Neural progenitor cell (in vitro differentiated cells): ENCODE data around the gene STX19. TPM values are rescaled to one million over a fixed set of nuclear protein-coding genes. Genes with fewer than 3 reads are reported as not detected.
A peak's percentile ranks its signal among the peaks of the same experiment; 100 is the strongest.

Source experiments
- DNase-seq: peaks from one replicate; pipeline ENCODE4 v3.0.0-alpha.2; 2016; ENCODE audit warnings: low spot score
- H2AFZ ChIP-seq: fragments of 200-600 bp; sonication (generic); replicated peaks from 2 replicates; pipeline ENCODE4 v1.6.1; 2016; ENCODE audit warnings: antibody characterized with exemption
- H3F3A ChIP-seq: fragments of 200-600 bp; sonication (generic); 2 replicates; pipeline ENCODE4 v1.6.1; 2016; ENCODE audit warnings: antibody characterized with exemption, low read depth
- H3K27ac ChIP-seq: fragments of 200-600 bp; sonication (generic); 2 replicates; pipeline ENCODE4 v1.5.1; 2016; ENCODE audit warnings: mild to moderate bottlenecking
- H3K27me3 ChIP-seq: fragments of 200-600 bp; sonication (generic); 2 replicates; pipeline ENCODE4 v1.6.1; 2016; ENCODE audit warnings: mild to moderate bottlenecking, moderate library complexity
- H3K36me3 ChIP-seq: fragments of 200-600 bp; sonication (generic); 2 replicates; pipeline ENCODE4 v1.5.1; 2016
- H3K4me1 ChIP-seq: fragments of 200-600 bp; sonication (generic); 2 replicates; pipeline ENCODE4 v1.6.1; 2016; ENCODE audit warnings: mixed run types
- H3K4me2 ChIP-seq: fragments of 200-600 bp; sonication (generic); 2 replicates; pipeline ENCODE4 v1.6.1; 2016
- H3K4me3 ChIP-seq: fragments of 200-600 bp; sonication (generic); 2 replicates; pipeline ENCODE4 v1.5.1; 2016
- H3K79me2 ChIP-seq: fragments of 200-600 bp; sonication (generic); 2 replicates; pipeline ENCODE4 v1.6.1; 2016; ENCODE audit warnings: low read depth
- H3K9ac ChIP-seq: fragments of 200-600 bp; sonication (generic); 2 replicates; pipeline ENCODE4 v1.6.1; 2016
- H3K9me3 ChIP-seq: fragments of 200-600 bp; sonication (generic); 2 replicates; pipeline ENCODE4 v1.5.1; 2016; ENCODE audit warnings: low read depth
- H4K20me1 ChIP-seq: fragments of 200-600 bp; sonication (generic); 2 replicates; pipeline ENCODE4 v1.6.1; 2016; ENCODE audit warnings: low read depth
- H3K27ac Mint-ChIP-seq: 3 replicates; pipeline ENCODE4 v1.8.0; 2021; ENCODE audit warnings: mixed read lengths
- H3K27me3 Mint-ChIP-seq: 2 replicates; pipeline ENCODE4 v1.8.0; 2022; ENCODE audit warnings: low read depth, mild to moderate bottlenecking, inconsistent platforms, moderate library complexity, mixed read lengths; ENCODE audit not compliant: insufficient read depth
- H3K36me3 Mint-ChIP-seq: 3 replicates; pipeline ENCODE4 v1.8.0; 2021; ENCODE audit warnings: mixed read lengths
- H3K4me1 Mint-ChIP-seq: 3 replicates; pipeline ENCODE4 v1.8.0; 2021; ENCODE audit warnings: mixed read lengths
- H3K4me3 Mint-ChIP-seq: 3 replicates; pipeline ENCODE4 v1.8.0; 2021; ENCODE audit warnings: mild to moderate bottlenecking, moderate library complexity, mixed read lengths
- H3K9me3 Mint-ChIP-seq: 3 replicates; pipeline ENCODE4 v1.8.0; 2020; ENCODE audit warnings: mixed read lengths
- CTCF ChIP-seq: fragments of 200-600 bp; sonication (generic); IDR thresholded peaks from 2 replicates; pipeline ENCODE4 v1.5.1; 2017; ENCODE audit warnings: antibody characterized with exemption, mild to moderate bottlenecking
- EZH2 ChIP-seq: fragments of 200-600 bp; sonication (generic); IDR thresholded peaks from 2 replicates; pipeline ENCODE4 v1.6.1; 2017; ENCODE audit warnings: antibody characterized with exemption, mild to moderate bottlenecking, moderate library complexity
- EZH2phosphoT487 ChIP-seq: fragments of 200-600 bp; sonication (generic); IDR thresholded peaks from 2 replicates; pipeline ENCODE4 v1.6.1; 2017; ENCODE audit warnings: antibody characterized with exemption
- total RNA-seq: library from RNA; depleted of rRNA; stranded (reverse); fragments of >200 nt; gene quantifications from 2 replicates; pipeline ENCODE4 v1.2.3, GENCODE V29; 2015; ENCODE audit warnings: low replicate concordance

The STX19 gene
- total RNA-seq, 1 donor from 2014 or later = not detected

- Histone ChIP-seq H3K9ac (no peak overlapping the region), H3K4me1 (no peaks in the 10 kb centered on the region), H3K79me2 (no peaks in the 10 kb centered on the region), H2AFZ (no peak overlapping the region), H4K20me1 (no peaks in the 10 kb centered on the region), H3K9me3 (peaks cover 3% of the 10 kb centered on the region), H3F3A (peaks cover 8% of the 10 kb centered on the region), H3K36me3 (peaks cover 14% of the 10 kb centered on the region), H3K27me3 (no peaks in the 10 kb centered on the region), H3K27ac (no peak overlapping the region), H3K4me3 (no peak overlapping the region), H3K4me2 (no peak overlapping the region)
- no peak for DNase-seq
- peaks cover 21% of the 10 kb centered on the region for H3K36me3 Mint-ChIP-seq
- TF ChIP-seq CTCF = no peak
- no peak for TF ChIP-seq EZH2phosphoT487
- no peak for TF ChIP-seq EZH2
- no peaks in the 10 kb centered on the region for H3K27me3 Mint-ChIP-seq
- peaks cover 15% of the 10 kb centered on the region for H3K9me3 Mint-ChIP-seq
- H3K4me3 Mint-ChIP-seq = no peak overlapping the region
- no peaks in the 10 kb centered on the region for H3K4me1 Mint-ChIP-seq
- H3K27ac Mint-ChIP-seq = no peak overlapping the region
These were observed 14.9 kb upstream of the STX19 start for GRCh38 chr3:94043285-94043684.

GRCh38 chr3:94036909-94037507 lies 8.6 kb upstream of the STX19 start:
- H3K9me3 ChIP-seq = no peaks in the 10 kb centered on the region
- no peaks in the 10 kb centered on the region for H4K20me1 ChIP-seq
- H3K79me2 ChIP-seq = no peaks in the 10 kb centered on the region
- no peak for TF ChIP-seq EZH2phosphoT487
- TF ChIP-seq CTCF = peak; percentile 61
- no peak for TF ChIP-seq EZH2
- no peak overlapping the region for H3K4me3 ChIP-seq
- H3K36me3 Mint-ChIP-seq = peaks cover 9% of the 10 kb centered on the region
- no peaks in the 10 kb centered on the region for H3K4me1 ChIP-seq
- H3K9ac ChIP-seq = no peak overlapping the region
- H2AFZ ChIP-seq = no peak overlapping the region
- no peak overlapping the region for H3K27ac ChIP-seq
- H3K27me3 Mint-ChIP-seq = no peaks in the 10 kb centered on the region
- H3K27ac Mint-ChIP-seq = no peak overlapping the region
- DNase-seq = peak; percentile 41
- no peak overlapping the region for H3K4me3 Mint-ChIP-seq
- H3K4me1 Mint-ChIP-seq = no peaks in the 10 kb centered on the region
- H3K36me3 ChIP-seq = peaks cover 10% of the 10 kb centered on the region
- no peak overlapping the region for H3K4me2 ChIP-seq
- H3F3A ChIP-seq = no peaks in the 10 kb centered on the region
- no peaks in the 10 kb centered on the region for H3K9me3 Mint-ChIP-seq
- no peaks in the 10 kb centered on the region for H3K27me3 ChIP-seq

GRCh38 chr3:94026623-94027022 lies 1.8 kb downstream of the STX19 start:
- no peaks in the 10 kb centered on the region for H3K36me3 ChIP-seq
- no peaks in the 10 kb centered on the region for H3K79me2 ChIP-seq
- H2AFZ ChIP-seq = no peak overlapping the region
- no peak overlapping the region for H3K4me2 ChIP-seq
- no peak for DNase-seq
- Mint-ChIP-seq H3K27me3 (no peaks in the 10 kb centered on the region), H3K36me3 (peaks cover 4% of the 10 kb centered on the region), H3K4me3 (no peak overlapping the region), H3K9me3 (no peaks in the 10 kb centered on the region), H3K27ac (no peak overlapping the region), H3K4me1 (no peaks in the 10 kb centered on the region)
- H3K9me3 ChIP-seq = no peaks in the 10 kb centered on the region
- H3K9ac ChIP-seq = no peak overlapping the region
- peaks cover 3% of the 10 kb centered on the region for H3F3A ChIP-seq
- no peak overlapping the region for H3K4me3 ChIP-seq
- H4K20me1 ChIP-seq = no peaks in the 10 kb centered on the region
- no peaks in the 10 kb centered on the region for H3K27me3 ChIP-seq
- H3K27ac ChIP-seq = no peak overlapping the region
- no peaks in the 10 kb centered on the region for H3K4me1 ChIP-seq
- TF ChIP-seq EZH2 (no peak), EZH2phosphoT487 (no peak), CTCF (no peak)
